ENCODE measurements around the gene ZFYVE26.

- no peak for TF ChIP-seq CTCF (conservative IDR thresholded peaks at IDR 0.05; ENCODE audit: low read depth, low read length)
- TF ChIP-seq EZH2 (IDR thresholded peaks at IDR 0.05; ENCODE audit: borderline replicate concordance, low read depth, low read length, poor library complexity, severe bottlenecking) = no peak
These were observed 1.6 kb downstream of the ZFYVE26 start for GRCh38 chr14:67814821-67815220.

All from A673 (cell line).